ENCODE data around the gene TXNRD1. TPM values are rescaled to one million over a fixed set of nuclear protein-coding genes. Genes with fewer than 3 reads are reported as not detected.
A peak's percentile ranks its signal among the peaks of the same experiment; 100 is the strongest.
"Not testable (repeated sequence)": the region's sequence is repeated elsewhere in the genome, so short reads cannot be mapped to it uniquely, and the experiment has no call there.

TXNRD1 gene
- polyA plus RNA-seq, 4 donors = 54.0 to 72.7 (median 59.0) TPM

- no peak for DNase-seq (ENCODE audit: low read depth in 4 of 4, low spot score in 3 of 4)
These were observed 60.9 kb downstream of the TXNRD1 start for GRCh38 chr12:104276273-104277131.

GRCh38 chr12:104279164-104279563 lies 63.6 kb downstream of the TXNRD1 start:
- no peak for DNase-seq (ENCODE audit: low read depth in 4 of 4, low spot score in 3 of 4)

- DNase-seq (ENCODE audit: low read depth in 4 of 4, low spot score in 3 of 4) = no peak
These were observed 64.5 kb downstream of the TXNRD1 start for GRCh38 chr12:104280111-104280510.

GRCh38 chr12:104280717-104281458 lies 65.3 kb downstream of the TXNRD1 start:
- no peak for DNase-seq (ENCODE audit: low read depth in 4 of 4, low spot score in 3 of 4)

GRCh38 chr12:104281636-104282035 lies 66.1 kb downstream of the TXNRD1 start:
- no peak for DNase-seq (ENCODE audit: low read depth in 4 of 4, low spot score in 3 of 4)

- DNase-seq (ENCODE audit: low read depth in 4 of 4, low spot score in 3 of 4) = no peak
These were observed 66.5 kb downstream of the TXNRD1 start for GRCh38 chr12:104282109-104282508.

GRCh38 chr12:104285740-104286515 lies 70.3 kb downstream of the TXNRD1 start:
- no peak for DNase-seq (ENCODE audit: low read depth in 4 of 4, low spot score in 3 of 4)

- peak; percentile 87 to 90 (median 88) for DNase-seq (ENCODE audit: low read depth in 4 of 4, low spot score in 3 of 4)
These were observed 71.2 kb downstream of the TXNRD1 start for GRCh38 chr12:104286516-104287482.

- peak in 3 of 4 donors; percentile 62 to 75 (median 70) for DNase-seq (ENCODE audit: low read depth in 4 of 4, low spot score in 3 of 4)
These were observed 73.2 kb downstream of the TXNRD1 start for GRCh38 chr12:104288635-104289274.

GRCh38 chr12:104290320-104290719 lies 74.7 kb downstream of the TXNRD1 start:
- DNase-seq (ENCODE audit: low read depth in 4 of 4, low spot score in 3 of 4) = no peak

- DNase-seq (ENCODE audit: low read depth in 4 of 4, low spot score in 3 of 4) = no peak
These were observed 75.3 kb downstream of the TXNRD1 start for GRCh38 chr12:104290855-104291254.

- DNase-seq (ENCODE audit: low read depth in 4 of 4, low spot score in 3 of 4) = no peak
These were observed 76.4 kb downstream of the TXNRD1 start for GRCh38 chr12:104291867-104292524.

GRCh38 chr12:104292872-104293794 lies 77.6 kb downstream of the TXNRD1 start:
- DNase-seq (ENCODE audit: low read depth in 4 of 4, low spot score in 3 of 4) = no peak

- not testable (repeated sequence) for DNase-seq (ENCODE audit: low read depth in 4 of 4, low spot score in 3 of 4)
These were observed 78.7 kb downstream of the TXNRD1 start for GRCh38 chr12:104294158-104294859.

GRCh38 chr12:104294927-104295668 lies 79.5 kb downstream of the TXNRD1 start:
- DNase-seq (ENCODE audit: low read depth in 4 of 4, low spot score in 3 of 4) = no peak

- no peak for DNase-seq (ENCODE audit: low read depth in 4 of 4, low spot score in 3 of 4)
These were observed 80.4 kb downstream of the TXNRD1 start for GRCh38 chr12:104295954-104296353.
